ENCODE data around the gene DHRS2. TPM values are rescaled to one million over a fixed set of nuclear protein-coding genes. Genes with fewer than 3 reads are reported as not detected.

Gene DHRS2
- total RNA-seq, 4 donors from 2014 or later: 0.12 TPM; not detected in 3

- H3K36me3 ChIP-seq: no peaks in the 10 kb centered on the region
- no peak overlapping the region for H3K4me3 ChIP-seq
- peaks cover 0 to 22% (median 5%) of the 10 kb centered on the region in 3 donors for H3K4me1 ChIP-seq
- no peaks in the 10 kb centered on the region for H3K27me3 ChIP-seq
- H3K27ac ChIP-seq: no peak overlapping the region
- no peak for ATAC-seq
- TF ChIP-seq POLR2A (IDR thresholded peaks at IDR 0.05) (no peak), EP300 (IDR thresholded peaks at IDR 0.05) (no peak), CTCF (IDR thresholded peaks at IDR 0.05) (no peak), POLR2AphosphoS5 (IDR thresholded peaks at IDR 0.05) (no peak)
- WGBS, 2 donors (ENCODE audit: low coverage in 1 of 2): 90 to 100% methylated on average over 2 to 3 of the region's 3 CpGs
- H3K9me3 ChIP-seq: no peaks in the 10 kb centered on the region
Measured at GRCh38 chr14:23643533-23644194, 7.5 kb downstream of the DHRS2 start.

GRCh38 chr14:23644195-23644918 lies 8.2 kb downstream of the DHRS2 start:
- Histone ChIP-seq H3K27me3 (no peaks in the 10 kb centered on the region), H3K4me1 (peaks cover 0 to 22% (median 5%) of the 10 kb centered on the region in 3 donors), H3K9me3 (no peaks in the 10 kb centered on the region), H3K36me3 (no peaks in the 10 kb centered on the region), H3K4me3 (no peak overlapping the region), H3K27ac (no peak overlapping the region)
- ATAC-seq: no peak
- TF ChIP-seq POLR2AphosphoS5 (IDR thresholded peaks at IDR 0.05): no peak
- no peak for TF ChIP-seq EP300 (IDR thresholded peaks at IDR 0.05)
- no peak for TF ChIP-seq CTCF (IDR thresholded peaks at IDR 0.05)
- no peak for TF ChIP-seq POLR2A (IDR thresholded peaks at IDR 0.05)
- 100% methylated on average over 1 of the region's 5 CpGs; no CpG with 5 or more reads in 1 of the 2 donors for WGBS, 2 donors (ENCODE audit: low coverage in 1 of 2)

- TF ChIP-seq POLR2A (IDR thresholded peaks at IDR 0.05): no peak
- TF ChIP-seq EP300 (IDR thresholded peaks at IDR 0.05): no peak
- no peak for TF ChIP-seq POLR2AphosphoS5 (IDR thresholded peaks at IDR 0.05)
- TF ChIP-seq CTCF (IDR thresholded peaks at IDR 0.05): no peak
- Histone ChIP-seq H3K27ac (no peak overlapping the region), H3K4me3 (no peak overlapping the region), H3K9me3 (no peaks in the 10 kb centered on the region), H3K27me3 (no peaks in the 10 kb centered on the region), H3K4me1 (peaks cover 0 to 21% (median 5%) of the 10 kb centered on the region in 3 donors), H3K36me3 (no peaks in the 10 kb centered on the region)
- ATAC-seq: no peak
- WGBS, 2 donors (ENCODE audit: low coverage in 1 of 2): 100% methylated on average over 2 of the region's 8 CpGs; no CpG with 5 or more reads in 1 of the 2 donors
Measured at GRCh38 chr14:23644919-23645336, 8.8 kb downstream of the DHRS2 start.

GRCh38 chr14:23645504-23645811 lies 9.3 kb downstream of the DHRS2 start:
- no peaks in the 10 kb centered on the region for H3K36me3 ChIP-seq
- TF ChIP-seq POLR2AphosphoS5 (IDR thresholded peaks at IDR 0.05): no peak
- TF ChIP-seq POLR2A (IDR thresholded peaks at IDR 0.05): no peak
- TF ChIP-seq EP300 (IDR thresholded peaks at IDR 0.05): no peak
- no peak for TF ChIP-seq CTCF (IDR thresholded peaks at IDR 0.05)
- ATAC-seq: no peak
- no peaks in the 10 kb centered on the region for H3K27me3 ChIP-seq
- no peak overlapping the region for H3K4me3 ChIP-seq
- WGBS, 2 donors (ENCODE audit: low coverage in 1 of 2): 60 to 100% methylated on average over 2 to 3 of the region's 4 CpGs
- peaks cover 0 to 16% (median 4%) of the 10 kb centered on the region in 3 donors for H3K4me1 ChIP-seq
- H3K27ac ChIP-seq: no peak overlapping the region
- H3K9me3 ChIP-seq: no peaks in the 10 kb centered on the region
